ENCODE results near the gene CACNA1G. TPM values are rescaled to one million over a fixed set of nuclear protein-coding genes. Genes with fewer than 3 reads are reported as not detected.

CACNA1G gene
- 0.37 and 0.40 TPM in 2 replicates for total RNA-seq

GRCh38 chr17:50560185-50560824, at the start of gene CACNA1G:
Gene CACNA1G (plus strand): TSS chr17:50560715. CDS start chr17:50561460, 745 bp downstream.

GRCh38 chr17:50532452-50533024, 28.0 kb upstream of the CACNA1G start, which contains the start of gene EPN3:
Gene EPN3 (plus strand): TSS chr17:50532735. CDS start chr17:50536557, 3,822 bp downstream.

GRCh38 chr17:50547035-50547735, 13.3 kb upstream of the CACNA1G start, which contains the start of gene SPATA20:
Gene SPATA20 (plus strand): TSS chr17:50547174. CDS start chr17:50547209, 35 bp downstream.

GRCh38 chr17:50634224-50634914, 73.9 kb downstream of the CACNA1G start, which contains the start of gene ABCC3:
Gene ABCC3 (plus strand): TSS chr17:50634881. CDS start chr17:50634937, 56 bp downstream.

Other genes with a start within 250 kb of the CACNA1G start
- 48.9 and 61.4 TPM in 2 replicates for gene XYLT2, start 214.6 kb upstream of the CACNA1G start, total RNA-seq
- gene MRPL27, start 187.5 kb upstream of the CACNA1G start, total RNA-seq = 58.3 and 65.5 TPM in 2 replicates
- 5.0 and 9.2 TPM in 2 replicates for gene EME1, start 187.5 kb upstream of the CACNA1G start, total RNA-seq
- 133 and 169 TPM in 2 replicates for gene LRRC59, start 163.2 kb upstream of the CACNA1G start, total RNA-seq
- 10.2 and 14.9 TPM in 2 replicates for gene ACSF2, start 134.5 kb upstream of the CACNA1G start, total RNA-seq
- gene CHAD, start 91.8 kb upstream of the CACNA1G start, total RNA-seq = not detected in 2 replicates
- gene RSAD1, start 81.9 kb upstream of the CACNA1G start, total RNA-seq = 15.7 and 18.5 TPM in 2 replicates
- gene MYCBPAP, start 52.3 kb upstream of the CACNA1G start, total RNA-seq = 1.7 and 2.4 TPM in 2 replicates
- gene EPN3, start 28.0 kb upstream of the CACNA1G start, total RNA-seq = 0.13 TPM in 1 of 2 replicates, not detected in the other
- 67.6 and 68.8 TPM in 2 replicates for gene SPATA20, start 13.5 kb upstream of the CACNA1G start, total RNA-seq
- gene ABCC3, start 74.2 kb downstream of the CACNA1G start, total RNA-seq = 5.4 and 7.4 TPM in 2 replicates
- gene ANKRD40, start 147.2 kb downstream of the CACNA1G start, total RNA-seq = 28.7 and 32.6 TPM in 2 replicates
- gene LUC7L3, start 158.9 kb downstream of the CACNA1G start, total RNA-seq = 26.4 and 28.7 TPM in 2 replicates
- not detected in 2 replicates for gene ANKRD40CL, start 206.8 kb downstream of the CACNA1G start, total RNA-seq